Type B pancreatic cell (in vitro differentiated cells): ENCODE measurements around the gene CD46. TPM values are rescaled to one million over a fixed set of nuclear protein-coding genes. Genes with fewer than 3 reads are reported as not detected.
"Not testable (repeated sequence)": the region's sequence is repeated elsewhere in the genome, so short reads cannot be mapped to it uniquely, and the experiment has no call there.

Experiments used
- DNase-seq: peaks from one replicate; pipeline ENCODE4 v3.0.0; 2021; ENCODE audit warnings: mixed read lengths; ENCODE audit not compliant: unreplicated experiment; ENCODE audit errors: extremely low spot score
- H3K27ac Mint-ChIP-seq: 2 replicates; pipeline ENCODE4 v1.8.0; 2021; ENCODE audit warnings: mild to moderate bottlenecking, mixed read lengths
- H3K27me3 Mint-ChIP-seq: 2 replicates; pipeline ENCODE4 v1.8.0; 2021; ENCODE audit warnings: mixed read lengths
- H3K36me3 Mint-ChIP-seq: 2 replicates; pipeline ENCODE4 v1.8.0; 2021; ENCODE audit warnings: mixed read lengths
- H3K4me1 Mint-ChIP-seq: one replicate; pipeline ENCODE4 v1.8.0; 2021; ENCODE audit warnings: mixed read lengths; ENCODE audit not compliant: unreplicated experiment
- H3K4me3 Mint-ChIP-seq: 2 replicates; pipeline ENCODE4 v1.8.0; 2021; ENCODE audit warnings: mild to moderate bottlenecking, mixed read lengths
- H3K9me3 Mint-ChIP-seq: 2 replicates; pipeline ENCODE4 v1.8.0; 2021; ENCODE audit warnings: mixed read lengths
- CTCF ChIP-seq: fragments of 200-600 bp; sonication (generic); conservative IDR thresholded peaks from 2 replicates; pipeline ENCODE4 v1.5.0; 2021; ENCODE audit warnings: antibody characterized with exemption, mild to moderate bottlenecking
- long read RNA-seq: library from polyadenylated mRNA; unstranded; transcript quantifications from one replicate; pipeline ENCODE4 v2.0.0, GENCODE V29; 2020
- total RNA-seq: library from RNA; stranded (reverse); gene quantifications from 2 replicates; pipeline ENCODE4 v1.2.1, GENCODE V29; 2021; ENCODE audit warnings: low replicate concordance

CD46 gene
- 155 and 220 TPM in 2 replicates for total RNA-seq
- long read RNA-seq, transcript CD46-204 (11 exons, 3,188 nt): minor isoform, 56 of 460 reads
- long read RNA-seq, transcript CD46-208 (13 exons, 3,326 nt): minor isoform, 22 of 460 reads
- long read RNA-seq, transcript CD46-203 (12 exons, 3,233 nt): major isoform, 279 of 460 reads
- long read RNA-seq, transcript CD46-201 (13 exons, 3,278 nt): minor isoform, 12 of 460 reads
- long read RNA-seq, partial matches to known transcripts: 39 of 460 reads
- long read RNA-seq, other reads (novel, unspliced or antisense): 42 of 460 reads

- Mint-ChIP-seq H3K27me3 (no peaks in the 10 kb centered on the region), H3K4me1 (peaks cover 40% of the 10 kb centered on the region), H3K9me3 (no peaks in the 10 kb centered on the region), H3K36me3 (peaks cover 4% of the 10 kb centered on the region), H3K4me3 (peak within 1 kb of the TSS; percentile 98), H3K27ac (peak within 1 kb of the TSS; percentile 98)
- peak; percentile 92 for DNase-seq
- TF ChIP-seq CTCF: no peak
Observed at GRCh38 chr1:207751790-207752455, at the start of gene CD46. Gene CD46, plus strand, starts transcription at chr1:207752054. Its CDS starts 159 bp downstream, at chr1:207752213.

- H3K4me3 Mint-ChIP-seq: no peak overlapping the region
- no peak for DNase-seq
- H3K9me3 Mint-ChIP-seq: no peaks in the 10 kb centered on the region
- no peak overlapping the region for H3K27ac Mint-ChIP-seq
- H3K27me3 Mint-ChIP-seq: no peaks in the 10 kb centered on the region
- no peaks in the 10 kb centered on the region for H3K36me3 Mint-ChIP-seq
- H3K4me1 Mint-ChIP-seq: peaks cover 5% of the 10 kb centered on the region
- no peak for TF ChIP-seq CTCF
Observed at GRCh38 chr1:207702317-207702716, 49.5 kb upstream of the CD46 start.

GRCh38 chr1:207703712-207704111 lies 48.1 kb upstream of the CD46 start:
- Mint-ChIP-seq H3K4me1 (no peaks in the 10 kb centered on the region), H3K36me3 (no peaks in the 10 kb centered on the region), H3K27ac (no peak overlapping the region), H3K27me3 (no peaks in the 10 kb centered on the region), H3K4me3 (no peak overlapping the region), H3K9me3 (no peaks in the 10 kb centered on the region)
- DNase-seq: no peak
- TF ChIP-seq CTCF: no peak

- not testable (repeated sequence) for DNase-seq, H3K36me3 Mint-ChIP-seq, H3K27ac Mint-ChIP-seq, H3K9me3 Mint-ChIP-seq, H3K4me1 Mint-ChIP-seq, H3K4me3 Mint-ChIP-seq, H3K27me3 Mint-ChIP-seq
Observed at GRCh38 chr1:207708004-207708403, 43.9 kb upstream of the CD46 start.

- Mint-ChIP-seq H3K9me3 (no peaks in the 10 kb centered on the region), H3K4me3 (no peak overlapping the region), H3K4me1 (no peaks in the 10 kb centered on the region), H3K27me3 (no peaks in the 10 kb centered on the region), H3K36me3 (no peaks in the 10 kb centered on the region), H3K27ac (no peak overlapping the region)
- no peak for DNase-seq
- no peak for TF ChIP-seq CTCF
Observed at GRCh38 chr1:207711285-207711684, 40.6 kb upstream of the CD46 start.

GRCh38 chr1:207712701-207713100 lies 39.2 kb upstream of the CD46 start:
- not testable (repeated sequence) for H3K4me3 Mint-ChIP-seq, DNase-seq

More at GRCh38 chr1:207712701-207713100, 39.2 kb upstream of the CD46 start:
- H3K36me3 Mint-ChIP-seq, H3K27me3 Mint-ChIP-seq, H3K27ac Mint-ChIP-seq, H3K9me3 Mint-ChIP-seq, H3K4me1 Mint-ChIP-seq: not testable (repeated sequence)
